HepG2 (cell line): ENCODE data around the gene RNASE7. TPM values are rescaled to one million over a fixed set of nuclear protein-coding genes. Genes with fewer than 3 reads are reported as not detected.

Experiments used
- GABPA ChIP-seq, 2 experiments: IDR thresholded peaks; 2 replicates each; pipeline ENCODE4 v1.6.1; 2011 to 2016; ENCODE audit warnings: low read depth in 2 of 2, low read length in 1 of 2, missing biosample characterization in 1 of 2, missing genetic modification characterization in 1 of 2
- GATA4 ChIP-seq: sonication (generic); IDR thresholded peaks from 2 replicates; pipeline ENCODE4 v1.6.1; 2016; ENCODE audit warnings: antibody characterized with exemption, low read depth, borderline replicate concordance
- HMGXB4 ChIP-seq, 2 experiments: sonication (generic) in 1 of 2; formaldehyde crosslinking in 1 of 2; IDR thresholded peaks; 2 replicates each; pipeline versions ENCODE4 v1.4.0 to v1.6.1; 2018 to 2020; ENCODE audit warnings: missing genetic modification reagents in 2 of 2, borderline replicate concordance in 1 of 2, low read depth in 1 of 2, mild to moderate bottlenecking in 1 of 2, missing biosample characterization in 1 of 2
- MTF2 ChIP-seq: sonication (generic); formaldehyde crosslinking; IDR thresholded peaks from 2 replicates; pipeline ENCODE4 v1.5.0; 2020; ENCODE audit warnings: missing genetic modification reagents, borderline replicate concordance
- NFE2 ChIP-seq: sonication (generic); formaldehyde crosslinking; IDR thresholded peaks from 2 replicates; pipeline ENCODE4 v1.4.0; 2020; ENCODE audit warnings: missing genetic modification reagents
- PAXIP1 ChIP-seq: sonication (generic); formaldehyde crosslinking; conservative IDR thresholded peaks from 2 replicates; pipeline ENCODE4 v1.4.0; 2020; ENCODE audit warnings: mild to moderate bottlenecking, missing genetic modification reagents, moderate library complexity
- PCBP1 ChIP-seq: fragments of 200-400 bp; formaldehyde crosslinking; IDR thresholded peaks from 2 replicates; pipeline ENCODE4 v1.6.1; 2017; ENCODE audit warnings: mild to moderate bottlenecking, low read depth, low read length, borderline replicate concordance
- PITX1 ChIP-seq: sonication (generic); formaldehyde crosslinking; IDR thresholded peaks from 2 replicates; pipeline ENCODE4 v1.5.1; 2020; ENCODE audit warnings: mild to moderate bottlenecking, missing genetic modification reagents
- PLRG1 ChIP-seq: fragments of 450-650 bp; conservative IDR thresholded peaks from 2 replicates; pipeline ENCODE4 v1.6.1; 2016
- PRDM15 ChIP-seq: sonication (generic); formaldehyde crosslinking; IDR thresholded peaks from 2 replicates; pipeline ENCODE4 v1.4.0; 2020; ENCODE audit warnings: missing genetic modification reagents
- ZNF552 ChIP-seq: sonication (generic); formaldehyde crosslinking; IDR thresholded peaks from 2 replicates; pipeline ENCODE4 v1.9.0; 2022; ENCODE audit warnings: missing genetic modification reagents, mild to moderate bottlenecking, borderline replicate concordance
- ZNF609 ChIP-seq: sonication (generic); formaldehyde crosslinking; IDR thresholded peaks from 2 replicates; pipeline ENCODE4 v1.4.0; 2020; ENCODE audit warnings: mild to moderate bottlenecking, missing genetic modification reagents, borderline replicate concordance
- polyA plus RNA-seq, 8 experiments: library from polyadenylated mRNA; depleted of rRNA in 3 of 8; stranded (reverse) in 7 of 8; unstranded in 1 of 8; fragments of >200 nt; fragmentation: Illumina TruSeq in 4 of 8; extraction: Trizol in 4 of 8; gene quantifications; 2 replicates each; pipeline versions ENCODE4 v1.2.1 to v1.2.3, GENCODE V29; 2011 to 2016; ENCODE audit warnings: low read depth in 4 of 8, missing spikeins in 1 of 8, mixed read lengths in 1 of 8; ENCODE audit not compliant: insufficient read depth in 1 of 8
- total RNA-seq, 5 experiments: library from RNA; depleted of rRNA; stranded (reverse); fragments of >200 nt; fragmentation: Illumina TruSeq; extraction: Trizol; gene quantifications; 2 replicates each; pipeline ENCODE4 v1.2.3, GENCODE V29; 2016; ENCODE audit warnings: low read depth in 1 of 5

RNASE7 gene
- total and polyA plus RNA-seq, 2 of the 13 experiments (the other 11 are each of a cell fraction or from before 2014, with no cell fraction given): 0.04 TPM; not detected in 1

GRCh38 chr14:21038441-21039422 lies 3.4 kb upstream of the RNASE7 start (continued):
- 0 out of 2 replicates have a peak, but pooled peaks have one; percentile 38 for TF ChIP-seq PAXIP1 (CRISPR knock-in tag)
- TF ChIP-seq HMGXB4 (CRISPR knock-in tag; IDR thresholded peaks at IDR 0.05; ENCODE audit: borderline replicate concordance in 1 of 2, low read depth in 1 of 2): 0 out of 4 replicates have a peak, but pooled peaks have one; percentile 22 to 39
- no peak for TF ChIP-seq GABPA (IDR thresholded peaks at IDR 0.05; ENCODE audit: low read depth, low read length)
- no peak for TF ChIP-seq GABPA (CRISPR knock-in tag; IDR thresholded peaks at IDR 0.05; ENCODE audit: low read depth)
- 0 out of 2 replicates have a peak, but pooled peaks have one; percentile 33 for TF ChIP-seq ZNF552
- peak; percentile 34; the same call in 1 of the 2 replicates for TF ChIP-seq ZNF609
- TF ChIP-seq GATA4: no peak
- TF ChIP-seq PRDM15: no peak
- TF ChIP-seq NFE2 (CRISPR knock-in tag): no peak
- no peak for TF ChIP-seq MTF2 (CRISPR knock-in tag)
- TF ChIP-seq PCBP1: no peak
- no peak for TF ChIP-seq PLRG1
- TF ChIP-seq PITX1 (CRISPR knock-in tag): peak; percentile 75; the same call in 1 of the 2 replicates
